ENCODE data around the gene ELL2. TPM values are rescaled to one million over a fixed set of nuclear protein-coding genes. Genes with fewer than 3 reads are reported as not detected.

ELL2 gene
- total RNA-seq, 3 donors from 2014 or later (not counting 1 experiment from before 2014, with no cell fraction given): 52.8 to 78.2 (median 69.4) TPM

- H3K27me3 ChIP-seq (ENCODE audit: control insufficient read depth, insufficient read depth, low read length): no peaks in the 10 kb centered on the region
- H3K36me3 ChIP-seq (ENCODE audit: control insufficient read depth, insufficient read depth, low read length): peaks cover 3% of the 10 kb centered on the region
- Mint-ChIP-seq H3K4me1 (no peaks in the 10 kb centered on the region), H3K36me3 (no peaks in the 10 kb centered on the region), H3K27ac (no peak overlapping the region), H3K27me3 (ENCODE audit: low read depth in 2 of 2) (no peaks in the 10 kb centered on the region), H3K4me3 (no peak overlapping the region), H3K9me3 (no peaks in the 10 kb centered on the region)
- ATAC-seq (no peak), DNase-seq (no peak)
- H3K4me1 ChIP-seq (ENCODE audit: control insufficient read depth, insufficient read depth, low read length): no peaks in the 10 kb centered on the region
- H3K4me3 ChIP-seq (ENCODE audit: low read length): no peak overlapping the region
- WGBS (ENCODE audit: insufficient coverage): 17% methylated on average over 1 of the region's 1 CpG
- H3K27ac ChIP-seq (ENCODE audit: low read length): no peak overlapping the region
- intact Hi-C loops (cut with micrococcal nuclease): no loop called here
- TF ChIP-seq, protein P1, sequence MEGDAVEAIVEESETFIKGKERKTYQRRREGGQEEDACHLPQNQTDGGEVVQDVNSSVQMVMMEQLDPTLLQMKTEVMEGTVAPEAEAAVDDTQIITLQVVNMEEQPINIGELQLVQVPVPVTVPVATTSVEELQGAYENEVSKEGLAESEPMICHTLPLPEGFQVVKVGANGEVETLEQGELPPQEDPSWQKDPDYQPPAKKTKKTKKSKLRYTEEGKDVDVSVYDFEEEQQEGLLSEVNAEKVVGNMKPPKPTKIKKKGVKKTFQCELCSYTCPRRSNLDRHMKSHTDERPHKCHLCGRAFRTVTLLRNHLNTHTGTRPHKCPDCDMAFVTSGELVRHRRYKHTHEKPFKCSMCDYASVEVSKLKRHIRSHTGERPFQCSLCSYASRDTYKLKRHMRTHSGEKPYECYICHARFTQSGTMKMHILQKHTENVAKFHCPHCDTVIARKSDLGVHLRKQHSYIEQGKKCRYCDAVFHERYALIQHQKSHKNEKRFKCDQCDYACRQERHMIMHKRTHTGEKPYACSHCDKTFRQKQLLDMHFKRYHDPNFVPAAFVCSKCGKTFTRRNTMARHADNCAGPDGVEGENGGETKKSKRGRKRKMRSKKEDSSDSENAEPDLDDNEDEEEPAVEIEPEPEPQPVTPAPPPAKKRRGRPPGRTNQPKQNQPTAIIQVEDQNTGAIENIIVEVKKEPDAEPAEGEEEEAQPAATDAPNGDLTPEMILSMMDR (IDR thresholded peaks at IDR 0.05): no peak
- no peaks in the 10 kb centered on the region for H3K9me3 ChIP-seq (ENCODE audit: control insufficient read depth, insufficient read depth, low read length)
Measured at GRCh38 chr5:95884511-95884910, 77.1 kb downstream of the ELL2 start.

DNA sequence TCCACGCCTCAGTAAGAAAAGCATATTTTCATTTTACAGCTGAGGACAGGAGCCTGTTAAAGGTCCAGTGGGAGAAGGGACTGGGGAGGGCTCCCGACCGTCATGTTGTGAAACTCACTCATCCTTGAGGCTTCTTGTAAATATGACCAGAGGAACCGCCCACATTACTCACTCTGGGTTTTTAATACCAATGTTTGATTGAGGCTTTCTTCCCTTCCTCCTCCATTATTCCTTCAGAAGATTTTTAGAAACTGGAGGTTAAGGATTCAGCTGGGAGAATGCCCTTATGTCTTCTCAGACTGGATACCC lies 77.7 kb downstream of the ELL2 start:
- no peaks in the 10 kb centered on the region for H3K9me3 Mint-ChIP-seq
- Histone ChIP-seq H3K27me3 (ENCODE audit: control insufficient read depth, insufficient read depth, low read length) (no peaks in the 10 kb centered on the region), H3K4me1 (ENCODE audit: control insufficient read depth, insufficient read depth, low read length) (no peaks in the 10 kb centered on the region), H3K36me3 (ENCODE audit: control insufficient read depth, insufficient read depth, low read length) (peaks cover 3% of the 10 kb centered on the region), H3K9me3 (ENCODE audit: control insufficient read depth, insufficient read depth, low read length) (no peaks in the 10 kb centered on the region), H3K4me3 (ENCODE audit: low read length) (no peak overlapping the region), H3K27ac (ENCODE audit: low read length) (no peak overlapping the region)
- no peak overlapping the region for H3K4me3 Mint-ChIP-seq
- ATAC-seq (no peak), DNase-seq (no peak)
- no peaks in the 10 kb centered on the region for H3K4me1 Mint-ChIP-seq
- TF ChIP-seq, protein P1 (IDR thresholded peaks at IDR 0.05): no peak
- no peak overlapping the region for H3K27ac Mint-ChIP-seq
- H3K27me3 Mint-ChIP-seq (ENCODE audit: low read depth in 2 of 2): no peaks in the 10 kb centered on the region
- H3K36me3 Mint-ChIP-seq: no peaks in the 10 kb centered on the region
- intact Hi-C loops (cut with micrococcal nuclease): no loop called here
- WGBS (ENCODE audit: insufficient coverage): 62% methylated on average over 3 of the region's 4 CpGs

DNA sequence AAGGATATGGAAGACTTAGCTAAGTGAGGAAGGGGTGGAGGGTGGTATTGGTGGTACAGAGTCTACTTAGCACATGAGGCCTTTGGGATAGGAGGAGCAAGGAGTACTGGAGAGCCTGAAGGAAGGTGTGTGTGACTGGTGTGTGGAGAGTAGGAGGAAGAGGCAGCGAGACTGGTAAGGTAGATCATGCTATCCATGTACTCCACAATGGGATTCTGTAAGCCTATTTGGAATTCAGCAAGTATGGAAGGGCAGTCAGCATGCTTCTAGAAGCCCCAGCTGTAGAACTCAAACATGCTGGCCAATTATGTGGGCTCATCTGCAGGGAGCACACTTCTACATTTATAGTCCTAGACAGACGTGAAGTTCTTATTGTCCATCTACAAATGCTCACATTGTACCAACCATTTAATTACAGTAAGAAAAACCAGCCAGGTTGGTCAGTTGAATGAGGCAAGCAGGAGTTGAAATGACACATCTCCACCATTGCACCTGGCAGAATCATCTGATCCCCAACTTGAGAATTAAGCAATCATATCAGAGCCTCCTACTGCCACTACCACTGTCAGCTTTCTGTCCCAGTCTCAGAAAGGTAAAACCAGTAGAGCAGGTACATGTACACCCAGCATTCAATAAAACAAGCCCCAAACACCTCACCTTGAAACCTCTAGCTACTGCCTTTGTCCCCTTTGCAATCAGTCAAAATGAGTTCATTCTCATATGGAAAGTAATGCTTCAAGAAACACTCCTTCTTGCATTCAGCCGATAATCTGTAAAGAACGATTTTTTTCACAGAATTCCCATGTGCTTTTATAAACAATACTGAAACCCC lies 78.2 kb downstream of the ELL2 start:
- Histone ChIP-seq H3K4me1 (ENCODE audit: control insufficient read depth, insufficient read depth, low read length) (no peaks in the 10 kb centered on the region), H3K36me3 (ENCODE audit: control insufficient read depth, insufficient read depth, low read length) (peaks cover 3% of the 10 kb centered on the region), H3K27me3 (ENCODE audit: control insufficient read depth, insufficient read depth, low read length) (no peaks in the 10 kb centered on the region), H3K27ac (ENCODE audit: low read length) (no peak overlapping the region), H3K9me3 (ENCODE audit: control insufficient read depth, insufficient read depth, low read length) (no peaks in the 10 kb centered on the region), H3K4me3 (ENCODE audit: low read length) (no peak overlapping the region)
- Mint-ChIP-seq H3K4me3 (no peak overlapping the region), H3K27ac (no peak overlapping the region), H3K27me3 (ENCODE audit: low read depth in 2 of 2) (no peaks in the 10 kb centered on the region), H3K9me3 (no peaks in the 10 kb centered on the region), H3K36me3 (no peaks in the 10 kb centered on the region), H3K4me1 (no peaks in the 10 kb centered on the region)
- intact Hi-C loops (cut with micrococcal nuclease): no loop called here
- ATAC-seq: no peak
- TF ChIP-seq, protein P1 (IDR thresholded peaks at IDR 0.05): no peak
- 77% methylated on average over 4 of the region's 4 CpGs for WGBS (ENCODE audit: insufficient coverage)
- no peak for DNase-seq

DNA sequence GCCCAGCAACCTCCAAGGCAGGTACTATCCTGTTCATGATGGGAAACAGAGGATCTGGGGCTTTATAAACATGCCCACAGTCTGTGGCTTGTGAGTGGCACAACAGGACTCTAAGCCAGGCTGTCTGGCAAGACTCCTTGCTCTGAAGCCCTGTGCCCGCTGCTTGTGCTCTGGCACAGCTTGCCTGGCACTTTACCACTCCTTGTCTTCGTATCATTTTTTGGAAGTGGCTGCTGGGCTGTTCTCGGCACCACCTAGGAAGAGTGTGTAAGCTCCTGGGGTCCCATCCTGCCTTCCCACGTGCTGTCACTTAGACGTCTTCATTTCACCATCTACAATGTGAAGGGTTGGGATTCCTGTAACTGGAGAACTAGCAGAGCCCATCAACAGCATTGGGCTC lies 79.8 kb downstream of the ELL2 start:
- DNase-seq (no peak), ATAC-seq (no peak)
- Histone ChIP-seq H3K36me3 (ENCODE audit: control insufficient read depth, insufficient read depth, low read length) (no peaks in the 10 kb centered on the region), H3K27ac (ENCODE audit: low read length) (no peak overlapping the region), H3K4me3 (ENCODE audit: low read length) (no peak overlapping the region), H3K27me3 (ENCODE audit: control insufficient read depth, insufficient read depth, low read length) (no peaks in the 10 kb centered on the region), H3K9me3 (ENCODE audit: control insufficient read depth, insufficient read depth, low read length) (no peaks in the 10 kb centered on the region), H3K4me1 (ENCODE audit: control insufficient read depth, insufficient read depth, low read length) (no peaks in the 10 kb centered on the region)
- no peak overlapping the region for H3K4me3 Mint-ChIP-seq
- no peaks in the 10 kb centered on the region for H3K4me1 Mint-ChIP-seq
- peaks cover 0 to 2% of the 10 kb centered on the region in 2 donors for H3K27me3 Mint-ChIP-seq (ENCODE audit: low read depth in 2 of 2)
- no peaks in the 10 kb centered on the region for H3K36me3 Mint-ChIP-seq
- TF ChIP-seq, protein P1 (IDR thresholded peaks at IDR 0.05): no peak
- no peaks in the 10 kb centered on the region for H3K9me3 Mint-ChIP-seq
- 100% methylated on average over 3 of the region's 5 CpGs for WGBS (ENCODE audit: insufficient coverage)
- intact Hi-C loops (cut with micrococcal nuclease): no loop called here
- H3K27ac Mint-ChIP-seq: no peak overlapping the region

All from natural killer cell (primary cell).